Esophagus squamous epithelium (tissue), 4 donors: ENCODE results near the gene WNT7B.

ENCODE experiments used
- CTCF ChIP-seq, 6 experiments: fragments of 450-650 bp in 4 of 6; fragments of 200-600 bp in 2 of 6; sonication (generic) in 2 of 6; IDR thresholded peaks; one replicate each; pipeline ENCODE4 v1.5.1; 2016 to 2019; ENCODE audit warnings: antibody characterized with exemption in 6 of 6, mild to moderate bottlenecking in 4 of 6, moderate library complexity in 4 of 6
- POLR2A ChIP-seq, 4 donors: fragments of 450-650 bp; IDR thresholded peaks; one replicate each; pipeline ENCODE4 v1.6.1; 2017; ENCODE audit warnings: antibody characterized with exemption in 4 of 4, mild to moderate bottlenecking in 4 of 4, moderate library complexity in 3 of 4

GRCh38 chr22:45882881-45883810, 93.8 kb downstream of the WNT7B start:
- no peak for TF ChIP-seq CTCF (IDR thresholded peaks at IDR 0.05)
- no peak for TF ChIP-seq POLR2A (IDR thresholded peaks at IDR 0.05)
